Fibroblast of pulmonary artery (primary cell): ENCODE data around the gene BBX.

Experiments used
- DNase-seq: peaks from one replicate; pipeline ENCODE4 v3.0.0-alpha.2; 2010; ENCODE audit warnings: low read depth
- H3K4me3 ChIP-seq: replicated peaks from 2 replicates; pipeline ENCODE4 v1.5.1; 2011; ENCODE audit warnings: low read depth, mild to moderate bottlenecking, control low read depth, low read length, moderate library complexity
- CTCF ChIP-seq: IDR thresholded peaks from 2 replicates; pipeline ENCODE4 v1.5.1; 2011; ENCODE audit warnings: mild to moderate bottlenecking, control low read depth, low read length, inconsistent platforms; ENCODE audit errors: missing control alignments

BBX gene

GRCh38 chr3:107596639-107597038 lies 73.9 kb downstream of the BBX start:
- no peak for TF ChIP-seq CTCF
- H3K4me3 ChIP-seq = no peak overlapping the region
- no peak for DNase-seq

- H3K4me3 ChIP-seq = peak overlapping the region; percentile 52
- peak; percentile 58 for DNase-seq
- TF ChIP-seq CTCF = no peak
Observed at GRCh38 chr3:107598926-107599771, 76.4 kb downstream of the BBX start.

GRCh38 chr3:107599772-107600145 lies 77.0 kb downstream of the BBX start:
- peak overlapping the region; percentile 52 for H3K4me3 ChIP-seq
- no peak for DNase-seq
- TF ChIP-seq CTCF = no peak

- H3K4me3 ChIP-seq = no peak overlapping the region
- DNase-seq = peak; percentile 19
- no peak for TF ChIP-seq CTCF
Observed at GRCh38 chr3:107600780-107601179, 78.0 kb downstream of the BBX start.

- H3K4me3 ChIP-seq = no peak overlapping the region
- no peak for TF ChIP-seq CTCF
- DNase-seq = peak; percentile 67
Observed at GRCh38 chr3:107604057-107604822, 81.5 kb downstream of the BBX start.

GRCh38 chr3:107611775-107612469 lies 89.2 kb downstream of the BBX start:
- H3K4me3 ChIP-seq = no peak overlapping the region
- no peak for DNase-seq
- no peak for TF ChIP-seq CTCF
